Measurements from ENCODE around the gene KRTAP5-9.
"Not testable (repeated sequence)": the region's sequence is repeated elsewhere in the genome, so short reads cannot be mapped to it uniquely, and the experiment has no call there.

DNA sequence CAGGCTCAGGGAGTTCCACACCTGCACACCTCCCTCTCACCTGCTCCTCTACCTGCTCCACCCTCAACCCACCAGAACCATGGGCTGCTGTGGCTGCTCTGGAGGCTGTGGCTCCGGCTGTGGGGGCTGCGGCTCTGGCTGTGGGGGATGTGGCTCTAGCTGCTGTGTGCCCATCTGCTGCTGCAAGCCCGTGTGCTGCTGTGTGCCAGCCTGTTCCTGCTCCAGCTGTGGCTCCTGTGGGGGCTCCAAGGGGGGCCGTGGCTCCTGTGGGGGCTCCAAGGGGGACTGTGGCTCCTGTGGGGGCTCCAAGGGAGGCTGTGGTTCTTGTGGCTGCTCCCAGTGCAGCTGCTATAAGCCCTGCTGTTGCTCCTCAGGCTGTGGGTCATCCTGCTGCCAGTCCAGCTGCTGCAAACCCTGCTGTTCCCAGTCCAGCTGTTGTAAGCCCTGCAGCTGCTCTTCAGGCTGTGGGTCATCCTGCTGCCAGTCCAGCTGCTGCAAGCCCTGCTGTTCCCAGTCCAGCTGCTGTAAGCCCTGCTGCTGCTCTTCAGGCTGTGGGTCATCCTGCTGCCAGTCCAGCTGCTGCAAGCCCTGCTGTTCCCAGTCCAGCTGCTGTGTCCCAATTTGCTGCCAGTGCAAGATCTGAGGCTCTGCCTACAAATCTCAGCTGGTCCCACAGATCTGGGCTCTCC lies 10.1 kb upstream of the KRTAP5-9 start, which contains the start of gene KRTAP5-8:
- TF ChIP-seq, protein P1, sequence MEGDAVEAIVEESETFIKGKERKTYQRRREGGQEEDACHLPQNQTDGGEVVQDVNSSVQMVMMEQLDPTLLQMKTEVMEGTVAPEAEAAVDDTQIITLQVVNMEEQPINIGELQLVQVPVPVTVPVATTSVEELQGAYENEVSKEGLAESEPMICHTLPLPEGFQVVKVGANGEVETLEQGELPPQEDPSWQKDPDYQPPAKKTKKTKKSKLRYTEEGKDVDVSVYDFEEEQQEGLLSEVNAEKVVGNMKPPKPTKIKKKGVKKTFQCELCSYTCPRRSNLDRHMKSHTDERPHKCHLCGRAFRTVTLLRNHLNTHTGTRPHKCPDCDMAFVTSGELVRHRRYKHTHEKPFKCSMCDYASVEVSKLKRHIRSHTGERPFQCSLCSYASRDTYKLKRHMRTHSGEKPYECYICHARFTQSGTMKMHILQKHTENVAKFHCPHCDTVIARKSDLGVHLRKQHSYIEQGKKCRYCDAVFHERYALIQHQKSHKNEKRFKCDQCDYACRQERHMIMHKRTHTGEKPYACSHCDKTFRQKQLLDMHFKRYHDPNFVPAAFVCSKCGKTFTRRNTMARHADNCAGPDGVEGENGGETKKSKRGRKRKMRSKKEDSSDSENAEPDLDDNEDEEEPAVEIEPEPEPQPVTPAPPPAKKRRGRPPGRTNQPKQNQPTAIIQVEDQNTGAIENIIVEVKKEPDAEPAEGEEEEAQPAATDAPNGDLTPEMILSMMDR (conservative IDR thresholded peaks at IDR 0.05; ENCODE audit: low read depth in 2 of 2): not testable (repeated sequence)
- not testable (repeated sequence) for TF ChIP-seq ZNF114 (CRISPR knock-in tag; IDR thresholded peaks at IDR 0.05); NANOG (IDR thresholded peaks at IDR 0.05; ENCODE audit: borderline replicate concordance); POLR2AphosphoS5 (IDR thresholded peaks at IDR 0.05; ENCODE audit: low read depth); EZH2 (IDR thresholded peaks at IDR 0.05; ENCODE audit: low read depth, unreplicated experiment); EZH2phosphoT487 (IDR thresholded peaks at IDR 0.05; ENCODE audit: unreplicated experiment); ZNF331 (CRISPR knock-in tag; IDR thresholded peaks at IDR 0.05; ENCODE audit: low read depth); CREB1 (CRISPR knock-in tag; IDR thresholded peaks at IDR 0.05; ENCODE audit: low read depth)
- TF ChIP-seq, protein P2, sequence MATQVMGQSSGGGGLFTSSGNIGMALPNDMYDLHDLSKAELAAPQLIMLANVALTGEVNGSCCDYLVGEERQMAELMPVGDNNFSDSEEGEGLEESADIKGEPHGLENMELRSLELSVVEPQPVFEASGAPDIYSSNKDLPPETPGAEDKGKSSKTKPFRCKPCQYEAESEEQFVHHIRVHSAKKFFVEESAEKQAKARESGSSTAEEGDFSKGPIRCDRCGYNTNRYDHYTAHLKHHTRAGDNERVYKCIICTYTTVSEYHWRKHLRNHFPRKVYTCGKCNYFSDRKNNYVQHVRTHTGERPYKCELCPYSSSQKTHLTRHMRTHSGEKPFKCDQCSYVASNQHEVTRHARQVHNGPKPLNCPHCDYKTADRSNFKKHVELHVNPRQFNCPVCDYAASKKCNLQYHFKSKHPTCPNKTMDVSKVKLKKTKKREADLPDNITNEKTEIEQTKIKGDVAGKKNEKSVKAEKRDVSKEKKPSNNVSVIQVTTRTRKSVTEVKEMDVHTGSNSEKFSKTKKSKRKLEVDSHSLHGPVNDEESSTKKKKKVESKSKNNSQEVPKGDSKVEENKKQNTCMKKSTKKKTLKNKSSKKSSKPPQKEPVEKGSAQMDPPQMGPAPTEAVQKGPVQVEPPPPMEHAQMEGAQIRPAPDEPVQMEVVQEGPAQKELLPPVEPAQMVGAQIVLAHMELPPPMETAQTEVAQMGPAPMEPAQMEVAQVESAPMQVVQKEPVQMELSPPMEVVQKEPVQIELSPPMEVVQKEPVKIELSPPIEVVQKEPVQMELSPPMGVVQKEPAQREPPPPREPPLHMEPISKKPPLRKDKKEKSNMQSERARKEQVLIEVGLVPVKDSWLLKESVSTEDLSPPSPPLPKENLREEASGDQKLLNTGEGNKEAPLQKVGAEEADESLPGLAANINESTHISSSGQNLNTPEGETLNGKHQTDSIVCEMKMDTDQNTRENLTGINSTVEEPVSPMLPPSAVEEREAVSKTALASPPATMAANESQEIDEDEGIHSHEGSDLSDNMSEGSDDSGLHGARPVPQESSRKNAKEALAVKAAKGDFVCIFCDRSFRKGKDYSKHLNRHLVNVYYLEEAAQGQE (IDR thresholded peaks at IDR 0.05; ENCODE audit: unreplicated experiment): not testable (repeated sequence)
